Measurements from ENCODE around the gene SNRNP25. TPM values are rescaled to one million over a fixed set of nuclear protein-coding genes. Genes with fewer than 3 reads are reported as not detected.
A peak's percentile ranks its signal among the peaks of the same experiment; 100 is the strongest.

Gene SNRNP25
- polyA plus RNA-seq, 3 donors: 18.5 to 32.2 (median 31.6) TPM

DNA sequence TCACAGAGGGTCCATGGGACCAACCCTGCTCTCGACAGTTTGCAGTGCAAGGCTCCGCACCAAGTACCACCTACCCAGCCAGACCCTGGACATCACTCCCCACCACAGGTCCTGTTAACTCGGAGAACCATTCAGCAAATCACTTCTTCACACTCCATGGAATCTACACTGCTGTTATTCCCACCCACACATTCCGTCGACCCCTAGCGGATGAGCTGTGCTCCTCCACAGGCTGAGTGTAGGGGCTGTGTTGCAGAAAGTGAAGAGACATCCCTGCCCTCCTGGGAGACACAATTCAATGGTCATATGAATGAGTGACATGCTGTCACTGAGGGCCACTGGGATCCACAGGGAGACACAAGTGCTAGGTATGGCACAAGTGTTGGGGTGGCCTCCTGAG, 51.9 kb downstream of the SNRNP25 start:
- Histone ChIP-seq H3K9me3 (replicated peaks in 1 of 2; ENCODE audit: control insufficient read depth in 1 of 2, insufficient read depth in 1 of 2, low read length in 2 of 2) (no peaks in the 10 kb centered on the region), H3K9ac (ENCODE audit: insufficient read depth, low read length, poor library complexity, severe bottlenecking) (no peak overlapping the region), H3K4me3 (replicated peaks in 1 of 3; ENCODE audit: low read depth in 2 of 3, low read length in 3 of 3) (no peak overlapping the region), H3K27ac (ENCODE audit: low read depth in 1 of 2, low read length in 2 of 2) (no peak overlapping the region), H3K79me2 (ENCODE audit: insufficient read depth, low read length) (no peaks in the 10 kb centered on the region), H2AFZ (ENCODE audit: insufficient read depth, low read depth, low read length, poor library complexity, severe bottlenecking) (no peak overlapping the region), H4K20me1 (ENCODE audit: insufficient read depth, low read length) (no peaks in the 10 kb centered on the region), H3K27me3 (ENCODE audit: control insufficient read depth in 2 of 2, insufficient read depth in 2 of 2, low read length in 2 of 2) (no peaks in the 10 kb centered on the region), H3K4me2 (replicated peaks; ENCODE audit: extremely low read depth, low read length, poor library complexity, severe bottlenecking) (no peak overlapping the region), H3K36me3 (replicated peaks in 1 of 2; ENCODE audit: control insufficient read depth in 1 of 2, insufficient read depth in 2 of 2, low read length in 2 of 2) (peaks cover 15 to 31% of the 10 kb centered on the region in 2 donors), H3K4me1 (ENCODE audit: control insufficient read depth in 1 of 2, insufficient read depth in 2 of 2, low read length in 2 of 2) (no peaks in the 10 kb centered on the region)
- H3K4me1 Mint-ChIP-seq: no peaks in the 10 kb centered on the region
- peaks cover 0 to 5% (median 0%) of the 10 kb centered on the region in 3 donors for H3K27me3 Mint-ChIP-seq (ENCODE audit: low read depth in 3 of 3)
- peak overlapping the region in 1 of 7 donors; percentile 19 for H3K27ac Mint-ChIP-seq
- no peak overlapping the region for H3K4me3 Mint-ChIP-seq
- 84% methylated on average over 3 of the region's 6 CpGs for WGBS (ENCODE audit: insufficient coverage)
- no peaks in the 10 kb centered on the region for H3K9me3 Mint-ChIP-seq
- no peak for DNase-seq
- TF ChIP-seq, protein P1, sequence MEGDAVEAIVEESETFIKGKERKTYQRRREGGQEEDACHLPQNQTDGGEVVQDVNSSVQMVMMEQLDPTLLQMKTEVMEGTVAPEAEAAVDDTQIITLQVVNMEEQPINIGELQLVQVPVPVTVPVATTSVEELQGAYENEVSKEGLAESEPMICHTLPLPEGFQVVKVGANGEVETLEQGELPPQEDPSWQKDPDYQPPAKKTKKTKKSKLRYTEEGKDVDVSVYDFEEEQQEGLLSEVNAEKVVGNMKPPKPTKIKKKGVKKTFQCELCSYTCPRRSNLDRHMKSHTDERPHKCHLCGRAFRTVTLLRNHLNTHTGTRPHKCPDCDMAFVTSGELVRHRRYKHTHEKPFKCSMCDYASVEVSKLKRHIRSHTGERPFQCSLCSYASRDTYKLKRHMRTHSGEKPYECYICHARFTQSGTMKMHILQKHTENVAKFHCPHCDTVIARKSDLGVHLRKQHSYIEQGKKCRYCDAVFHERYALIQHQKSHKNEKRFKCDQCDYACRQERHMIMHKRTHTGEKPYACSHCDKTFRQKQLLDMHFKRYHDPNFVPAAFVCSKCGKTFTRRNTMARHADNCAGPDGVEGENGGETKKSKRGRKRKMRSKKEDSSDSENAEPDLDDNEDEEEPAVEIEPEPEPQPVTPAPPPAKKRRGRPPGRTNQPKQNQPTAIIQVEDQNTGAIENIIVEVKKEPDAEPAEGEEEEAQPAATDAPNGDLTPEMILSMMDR (IDR thresholded peaks at IDR 0.05): no peak
- peaks cover 47 to 57% of the 10 kb centered on the region in 2 donors for H3K36me3 Mint-ChIP-seq
- intact Hi-C loops (cut with micrococcal nuclease): loop anchor here (5.0 kb wide), 1 partner anchor 257 kb away; no protein-coding TSS in a partner anchor

DNA sequence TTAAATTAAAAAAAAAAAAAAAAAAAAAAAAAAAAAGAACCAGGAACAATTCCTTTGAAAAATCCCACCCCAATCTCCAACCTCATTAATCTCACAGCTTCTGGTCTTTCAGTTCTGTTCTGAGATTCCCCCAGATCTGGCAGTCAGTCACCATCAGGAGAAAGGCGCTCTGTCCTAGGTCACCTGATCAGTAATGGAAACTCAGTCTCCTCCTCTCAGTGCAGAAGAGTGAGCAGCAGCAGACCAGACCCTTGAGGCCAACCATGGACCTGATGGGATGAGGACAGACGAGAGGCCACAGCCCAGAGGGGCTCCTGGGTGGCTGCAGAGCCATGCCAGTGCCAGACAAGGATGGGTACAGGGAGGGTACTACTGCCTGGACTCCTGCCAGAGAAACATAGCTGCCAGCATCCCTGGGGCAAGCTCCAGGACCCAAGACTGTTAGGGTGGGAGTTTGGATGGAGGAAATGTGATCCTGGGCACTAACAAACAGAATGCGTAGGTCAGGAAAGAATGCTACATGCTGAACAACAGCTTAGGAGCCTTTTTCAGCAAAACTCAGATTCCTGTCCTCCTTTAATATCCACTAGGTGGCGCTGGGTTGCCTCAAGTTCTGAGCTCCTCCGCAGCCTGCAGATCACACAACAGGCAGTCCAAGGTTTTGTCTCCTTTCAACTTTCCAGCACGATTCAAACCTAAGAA, 53.1 kb downstream of the SNRNP25 start:
- Histone ChIP-seq H3K79me2 (ENCODE audit: insufficient read depth, low read length) (no peaks in the 10 kb centered on the region), H3K4me2 (replicated peaks; ENCODE audit: extremely low read depth, low read length, poor library complexity, severe bottlenecking) (no peak overlapping the region), H2AFZ (ENCODE audit: insufficient read depth, low read depth, low read length, poor library complexity, severe bottlenecking) (no peak overlapping the region), H3K36me3 (replicated peaks in 1 of 2; ENCODE audit: control insufficient read depth in 1 of 2, insufficient read depth in 2 of 2, low read length in 2 of 2) (peaks cover 22 to 37% of the 10 kb centered on the region in 2 donors), H3K4me3 (replicated peaks in 1 of 3; ENCODE audit: low read depth in 2 of 3, low read length in 3 of 3) (no peak overlapping the region), H3K9me3 (replicated peaks in 1 of 2; ENCODE audit: control insufficient read depth in 1 of 2, insufficient read depth in 1 of 2, low read length in 2 of 2) (no peaks in the 10 kb centered on the region), H4K20me1 (ENCODE audit: insufficient read depth, low read length) (no peaks in the 10 kb centered on the region), H3K27me3 (ENCODE audit: control insufficient read depth in 2 of 2, insufficient read depth in 2 of 2, low read length in 2 of 2) (no peaks in the 10 kb centered on the region), H3K9ac (ENCODE audit: insufficient read depth, low read length, poor library complexity, severe bottlenecking) (no peak overlapping the region), H3K4me1 (ENCODE audit: control insufficient read depth in 1 of 2, insufficient read depth in 2 of 2, low read length in 2 of 2) (no peaks in the 10 kb centered on the region), H3K27ac (ENCODE audit: low read depth in 1 of 2, low read length in 2 of 2) (no peak overlapping the region)
- H3K27me3 Mint-ChIP-seq (ENCODE audit: low read depth in 3 of 3): peaks cover 0 to 5% (median 0%) of the 10 kb centered on the region in 3 donors
- H3K27ac Mint-ChIP-seq: peak overlapping the region in 1 of 7 donors; percentile 45
- H3K36me3 Mint-ChIP-seq: peaks cover 48 to 63% of the 10 kb centered on the region in 2 donors
- TF ChIP-seq, protein P1 (IDR thresholded peaks at IDR 0.05): peak; percentile 84
- intact Hi-C loops (cut with micrococcal nuclease): loop anchor here (1.0 to 5.0 kb wide), 2 partner anchors 75 to 256 kb away; no protein-coding TSS in a partner anchor
- no peaks in the 10 kb centered on the region for H3K4me1 Mint-ChIP-seq
- WGBS (ENCODE audit: insufficient coverage): 33% methylated on average over 5 of the region's 6 CpGs
- no peak overlapping the region for H3K4me3 Mint-ChIP-seq
- peak; percentile 42 to 59 (median 59) for DNase-seq
- no peaks in the 10 kb centered on the region for H3K9me3 Mint-ChIP-seq

Small RNAs within 50 kb of the gene (small RNA-seq; reads per million reads assigned to genes)
- gene MIR6859-4 (ENCODE audit: insufficient read length, low read depth) (not detected), gene Z69720.2 (ENCODE audit: insufficient read length, low read depth) (not detected)

Other genes with a start within 250 kb of the SNRNP25 start
- gene POLR3K, start 220 bp upstream of the SNRNP25 start, polyA plus RNA-seq: 10 to 100 TPM in 2 of 3 donors, 1 to 10 TPM in 1; 9.9 to 20.8 (median 18.7) TPM
- under 1 TPM in 1 of 3 donors, not detected in 2; 0.20 TPM for gene RHBDF1, start 18.8 kb downstream of the SNRNP25 start, polyA plus RNA-seq
- gene MPG, start 24.4 kb downstream of the SNRNP25 start, polyA plus RNA-seq: 10 to 100 TPM; 32.5 to 86.9 (median 70.6) TPM
- 10 to 100 TPM in 1 of 3 donors, 1 to 10 TPM in 2; 2.6 to 16.7 (median 3.0) TPM for gene NPRL3, start 84.8 kb downstream of the SNRNP25 start, polyA plus RNA-seq
- gene HBZ, start 98.8 kb downstream of the SNRNP25 start, polyA plus RNA-seq: not detected
- gene HBM, start 112.2 kb downstream of the SNRNP25 start, polyA plus RNA-seq: not detected
- gene HBA2, start 119.0 kb downstream of the SNRNP25 start, polyA plus RNA-seq: 100 to 1,000 TPM in 2 of 3 donors, 1 to 10 TPM in 1; 2.8 to 193 (median 158) TPM
- 10 to 100 TPM in 2 of 3 donors, under 1 TPM in 1; 0.31 to 23.8 (median 22.9) TPM for gene HBA1, start 122.9 kb downstream of the SNRNP25 start, polyA plus RNA-seq
- gene HBQ1, start 126.6 kb downstream of the SNRNP25 start, polyA plus RNA-seq: not detected
- 100 to 1,000 TPM in 1 of 3 donors, 1 to 10 TPM in 2; 4.0 to 109 (median 4.6) TPM for gene LUC7L, start 175.6 kb downstream of the SNRNP25 start, polyA plus RNA-seq
- 10 to 100 TPM; 22.5 to 40.4 (median 25.1) TPM for gene FAM234A, start 181.0 kb downstream of the SNRNP25 start, polyA plus RNA-seq
- under 1 TPM in 1 of 3 donors, not detected in 2; 0.07 TPM for gene RGS11, start 222.1 kb downstream of the SNRNP25 start, polyA plus RNA-seq
- gene ARHGDIG, start 226.8 kb downstream of the SNRNP25 start, polyA plus RNA-seq: not detected
- gene PDIA2, start 229.3 kb downstream of the SNRNP25 start, polyA plus RNA-seq: not detected

All from CD14-positive monocyte (primary cell).